NB4 (cell line): Measurements from ENCODE around the gene NCS1.

Source experiments
- DNase-seq: peaks from one replicate; pipeline ENCODE4 v3.0.0; 2010; ENCODE audit warnings: low read depth
- H3K4me3 ChIP-seq: one replicate; pipeline ENCODE4 v1.5.1; 2011; ENCODE audit warnings: mild to moderate bottlenecking, low read depth, low read length, moderate library complexity
- MYC ChIP-seq: IDR thresholded peaks from 2 replicates; pipeline ENCODE4 v1.6.1; 2011; ENCODE audit warnings: low read depth, low read length
- POLR2A ChIP-seq: IDR thresholded peaks from 2 replicates; pipeline ENCODE4 v1.6.1; 2011; ENCODE audit warnings: mild to moderate bottlenecking; ENCODE audit not compliant: insufficient read length; ENCODE audit errors: extremely low read depth
- TF ChIP-seq, protein P1 (sequence below): IDR thresholded peaks from one replicate; pipeline ENCODE4 v1.5.1; 2012; ENCODE audit warnings: low read depth, low read length
- TF ChIP-seq, protein P2 (sequence below): IDR thresholded peaks from 2 replicates; pipeline ENCODE4 v1.6.1; 2011; ENCODE audit warnings: low read depth, low read length

The NCS1 gene

DNA sequence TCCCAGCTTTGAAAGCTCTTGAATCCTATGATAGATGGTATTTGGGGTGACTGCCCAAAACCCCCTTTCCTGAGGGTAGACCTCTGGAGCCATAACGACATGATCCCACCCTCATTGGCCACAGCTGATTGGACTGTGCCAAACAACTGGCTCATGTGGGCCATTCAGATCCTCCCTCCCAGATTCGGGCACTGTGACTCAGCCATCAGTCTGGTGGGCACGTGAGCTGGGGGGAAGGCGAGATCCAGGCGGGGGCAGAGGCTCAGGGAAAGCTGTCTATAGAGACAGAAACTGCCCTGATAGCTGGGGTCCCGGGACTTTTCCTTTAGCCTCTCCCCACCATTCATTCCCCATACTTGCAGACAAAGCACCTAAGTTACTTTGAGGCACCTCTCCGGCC lies 15.1 kb upstream of the NCS1 start:
- no peak for DNase-seq
- no peak overlapping the region for H3K4me3 ChIP-seq
- TF ChIP-seq, protein P1, sequence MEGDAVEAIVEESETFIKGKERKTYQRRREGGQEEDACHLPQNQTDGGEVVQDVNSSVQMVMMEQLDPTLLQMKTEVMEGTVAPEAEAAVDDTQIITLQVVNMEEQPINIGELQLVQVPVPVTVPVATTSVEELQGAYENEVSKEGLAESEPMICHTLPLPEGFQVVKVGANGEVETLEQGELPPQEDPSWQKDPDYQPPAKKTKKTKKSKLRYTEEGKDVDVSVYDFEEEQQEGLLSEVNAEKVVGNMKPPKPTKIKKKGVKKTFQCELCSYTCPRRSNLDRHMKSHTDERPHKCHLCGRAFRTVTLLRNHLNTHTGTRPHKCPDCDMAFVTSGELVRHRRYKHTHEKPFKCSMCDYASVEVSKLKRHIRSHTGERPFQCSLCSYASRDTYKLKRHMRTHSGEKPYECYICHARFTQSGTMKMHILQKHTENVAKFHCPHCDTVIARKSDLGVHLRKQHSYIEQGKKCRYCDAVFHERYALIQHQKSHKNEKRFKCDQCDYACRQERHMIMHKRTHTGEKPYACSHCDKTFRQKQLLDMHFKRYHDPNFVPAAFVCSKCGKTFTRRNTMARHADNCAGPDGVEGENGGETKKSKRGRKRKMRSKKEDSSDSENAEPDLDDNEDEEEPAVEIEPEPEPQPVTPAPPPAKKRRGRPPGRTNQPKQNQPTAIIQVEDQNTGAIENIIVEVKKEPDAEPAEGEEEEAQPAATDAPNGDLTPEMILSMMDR, result no peak
- TF ChIP-seq POLR2A, result no peak
- TF ChIP-seq, protein P2, sequence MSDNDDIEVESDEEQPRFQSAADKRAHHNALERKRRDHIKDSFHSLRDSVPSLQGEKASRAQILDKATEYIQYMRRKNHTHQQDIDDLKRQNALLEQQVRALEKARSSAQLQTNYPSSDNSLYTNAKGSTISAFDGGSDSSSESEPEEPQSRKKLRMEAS, result no peak
- no peak for TF ChIP-seq MYC

DNA sequence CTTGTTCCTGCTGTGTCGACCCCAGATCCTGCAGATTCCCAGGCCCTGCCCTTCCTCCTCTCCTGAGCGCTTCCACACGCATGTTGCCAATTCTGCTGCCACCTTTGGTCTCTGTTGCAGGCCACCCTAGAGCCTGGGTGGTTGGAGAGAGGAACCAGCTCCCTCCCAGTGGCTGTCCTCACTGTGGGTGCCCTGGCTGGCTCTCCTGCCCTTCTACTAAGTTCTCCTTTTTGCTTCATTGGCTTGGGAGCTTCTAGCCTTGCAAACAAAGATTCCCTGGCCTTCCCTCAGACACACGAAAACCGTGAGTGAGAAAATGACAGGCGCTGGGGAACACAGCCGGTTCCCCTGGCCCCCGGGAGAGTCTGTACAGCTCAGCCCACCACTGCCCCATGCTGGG lies 14.2 kb upstream of the NCS1 start:
- DNase-seq, result peak; percentile 33
- TF ChIP-seq, protein P1, result no peak
- TF ChIP-seq, protein P2, result no peak
- TF ChIP-seq POLR2A, result no peak
- no peak for TF ChIP-seq MYC
- H3K4me3 ChIP-seq, result no peak overlapping the region

DNA sequence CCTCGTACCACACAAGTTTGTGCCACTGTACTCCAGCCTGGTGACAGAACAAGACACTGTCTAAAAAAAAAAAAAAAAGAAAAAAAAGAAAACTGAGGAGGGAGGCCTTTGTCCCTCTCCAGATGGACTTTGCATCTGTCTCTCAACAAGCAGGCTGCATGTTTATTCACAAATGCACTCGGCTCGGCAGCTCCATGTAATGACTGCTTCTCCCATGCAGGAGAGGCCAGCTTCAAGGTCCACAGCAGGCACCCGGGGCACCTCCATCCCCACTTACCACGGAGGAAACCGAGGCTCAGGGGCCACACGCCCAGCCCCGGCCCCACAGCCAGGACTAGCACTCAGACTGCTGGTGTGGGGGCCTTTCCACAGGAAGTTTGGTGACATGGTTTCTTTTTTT lies 13.1 kb upstream of the NCS1 start:
- no peak overlapping the region for H3K4me3 ChIP-seq
- TF ChIP-seq MYC (no peak), POLR2A (no peak)
- TF ChIP-seq, protein P2, result no peak

DNA sequence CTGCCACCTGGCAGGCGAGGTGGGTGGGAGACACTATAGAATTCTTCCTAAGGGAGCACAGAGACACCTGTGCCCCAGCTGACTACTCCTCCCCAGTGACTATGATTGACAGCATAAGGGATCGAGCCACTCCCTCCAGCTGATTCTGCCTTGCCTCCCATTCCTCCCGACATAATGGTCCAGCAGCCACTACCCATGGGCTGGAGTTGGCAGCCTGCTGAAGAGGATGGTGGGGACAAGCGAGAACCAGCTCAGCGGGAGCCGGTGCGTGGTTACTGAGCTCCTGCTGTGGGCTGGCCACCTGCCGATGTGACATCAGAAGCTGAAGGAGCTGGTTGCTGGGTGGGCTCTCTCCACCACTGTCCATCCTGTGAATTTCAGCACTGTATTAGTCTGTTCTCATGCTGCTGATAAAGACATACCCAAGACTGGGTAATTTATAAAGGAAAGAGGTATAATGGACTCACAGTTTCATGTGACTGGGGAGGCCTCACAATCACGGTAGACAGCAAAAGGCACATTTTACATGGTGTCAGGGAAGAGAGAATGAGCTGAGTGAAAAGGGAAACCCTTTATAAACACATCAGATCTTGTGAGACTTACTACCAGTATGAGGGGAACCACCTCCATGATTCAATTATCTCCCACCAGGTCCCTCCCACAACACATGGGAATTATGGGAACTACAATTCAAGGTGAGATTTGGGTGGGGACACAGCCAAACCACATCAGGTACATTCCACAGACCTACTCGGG lies 12.1 kb upstream of the NCS1 start:
- DNase-seq, result no peak
- TF ChIP-seq, protein P1, result no peak
- TF ChIP-seq POLR2A, result no peak
- TF ChIP-seq, protein P2, result no peak
- no peak for TF ChIP-seq MYC
- H3K4me3 ChIP-seq, result no peak overlapping the region

More for the DNA sequence above, 13.1 kb upstream of the NCS1 start:
- DNase-seq, result no peak

DNA sequence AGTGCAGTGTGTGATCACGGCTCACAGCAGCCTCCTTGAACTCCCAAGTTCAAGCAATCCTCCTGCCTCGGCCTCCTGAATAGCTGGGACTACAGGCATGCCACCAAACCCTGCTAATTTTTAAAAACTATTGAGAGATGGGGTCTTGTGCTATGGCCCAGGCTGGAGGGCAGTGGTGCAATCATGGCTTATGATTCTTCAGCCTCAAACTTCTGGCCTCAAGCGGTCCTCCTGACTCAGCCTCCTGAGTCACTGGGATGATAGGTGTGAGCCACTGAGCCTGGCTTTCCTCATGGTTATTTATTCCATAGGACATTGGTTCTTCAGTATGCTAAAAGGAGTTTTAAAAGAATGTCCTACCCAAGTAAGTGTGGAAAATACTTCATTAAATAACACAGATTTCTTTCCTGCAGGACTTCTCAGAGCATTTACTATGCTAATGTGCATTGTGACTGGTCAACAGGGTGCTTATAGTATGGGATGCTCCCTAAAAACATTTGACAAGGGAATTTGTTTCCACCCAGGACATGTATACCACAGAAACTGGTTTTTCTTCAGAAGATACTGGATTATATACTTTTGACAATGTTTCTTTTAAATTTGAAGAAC lies 11.2 kb upstream of the NCS1 start:
- TF ChIP-seq, protein P1, result no peak
- no peak for TF ChIP-seq MYC
- TF ChIP-seq POLR2A, result no peak
- TF ChIP-seq, protein P2, result no peak
- H3K4me3 ChIP-seq, result no peak overlapping the region
- DNase-seq, result no peak

DNA sequence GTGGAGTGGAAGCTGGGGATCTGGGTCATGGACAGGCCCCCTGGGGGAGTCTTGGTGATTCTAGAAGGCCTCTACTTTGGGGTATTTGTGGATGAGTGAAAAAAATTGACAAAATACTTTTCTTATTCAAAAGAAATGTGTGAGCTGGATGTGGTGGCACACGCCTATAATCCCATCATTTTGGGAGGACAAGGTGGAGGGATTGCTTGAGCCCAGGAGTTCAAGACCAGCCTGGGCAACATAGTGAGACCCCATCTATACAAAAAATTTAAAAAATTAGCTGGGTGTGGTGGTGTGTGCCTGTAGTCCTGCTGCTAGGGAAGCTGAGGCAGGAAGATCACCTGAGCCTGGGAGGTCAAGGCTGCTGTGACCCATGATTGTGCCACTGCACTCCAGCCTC lies 6.6 kb upstream of the NCS1 start:
- no peak for DNase-seq
- no peak overlapping the region for H3K4me3 ChIP-seq
- TF ChIP-seq MYC, result no peak
- TF ChIP-seq POLR2A, result no peak
- TF ChIP-seq, protein P1, result no peak
- TF ChIP-seq, protein P2, result no peak
